ENCODE data around the gene VANGL1.
A peak's percentile ranks its signal among the peaks of the same experiment; 100 is the strongest.

The VANGL1 gene

GRCh38 chr1:115647507-115647906 is 5.7 kb downstream of the VANGL1 start:
- H3K27ac ChIP-seq (ENCODE audit: low read length) = no peak overlapping the region
- peaks cover 56% of the 10 kb centered on the region for H3K79me2 ChIP-seq (ENCODE audit: low read length)
- H3K9ac ChIP-seq (ENCODE audit: low read length) = no peak overlapping the region
- DNase-seq = no peak
- peaks cover 32% of the 10 kb centered on the region for H3F3A ChIP-seq (ENCODE audit: insufficient read depth, low read length)
- no peaks in the 10 kb centered on the region for H4K20me1 ChIP-seq (ENCODE audit: insufficient read depth, low read length)
- H3K4me1 ChIP-seq (ENCODE audit: low read length) = peaks cover 26% of the 10 kb centered on the region
- no peaks in the 10 kb centered on the region for H3K36me3 ChIP-seq (replicated peaks; ENCODE audit: insufficient read depth, low read length)
- no peaks in the 10 kb centered on the region for H3K27me3 ChIP-seq (replicated peaks; ENCODE audit: insufficient read depth, low read length)
- no peaks in the 10 kb centered on the region for H3K9me3 ChIP-seq (replicated peaks; ENCODE audit: insufficient read depth, low read length)
- TF ChIP-seq EZH2 (optimal IDR thresholded peaks at IDR 0.05; ENCODE audit: low read depth, low read length) = no peak
- no peak for TF ChIP-seq EZH2phosphoT487 (IDR thresholded peaks at IDR 0.05; ENCODE audit: low read length)
- no peak for TF ChIP-seq CTCF (IDR thresholded peaks at IDR 0.05; ENCODE audit: low read length)
- H3K4me3 ChIP-seq (ENCODE audit: low read length) = no peak overlapping the region
- no peak overlapping the region for H3K4me2 ChIP-seq (ENCODE audit: low read depth, low read length)
- no peaks in the 10 kb centered on the region for H3K9me2 ChIP-seq (replicated peaks; ENCODE audit: insufficient read depth, low read length)
- H2AFZ ChIP-seq (ENCODE audit: low read length) = no peak overlapping the region

GRCh38 chr1:115647919-115648650 is 6.3 kb downstream of the VANGL1 start:
- no peak for TF ChIP-seq CTCF (IDR thresholded peaks at IDR 0.05; ENCODE audit: low read length)
- no peak for TF ChIP-seq EZH2 (optimal IDR thresholded peaks at IDR 0.05; ENCODE audit: low read depth, low read length)
- TF ChIP-seq EZH2phosphoT487 (IDR thresholded peaks at IDR 0.05; ENCODE audit: low read length) = no peak
- Histone ChIP-seq H2AFZ (ENCODE audit: low read length) (no peak overlapping the region), H3K79me2 (ENCODE audit: low read length) (peaks cover 56% of the 10 kb centered on the region), H3K4me1 (ENCODE audit: low read length) (peaks cover 26% of the 10 kb centered on the region), H3K27ac (ENCODE audit: low read length) (peak overlapping the region; percentile 86; the same call in 1 of the 2 replicates), H3K9me3 (replicated peaks; ENCODE audit: insufficient read depth, low read length) (no peaks in the 10 kb centered on the region), H3K9me2 (replicated peaks; ENCODE audit: insufficient read depth, low read length) (no peaks in the 10 kb centered on the region), H3K36me3 (replicated peaks; ENCODE audit: insufficient read depth, low read length) (no peaks in the 10 kb centered on the region), H3K4me3 (ENCODE audit: low read length) (no peak overlapping the region), H3K4me2 (ENCODE audit: low read depth, low read length) (peak overlapping the region; percentile 86; the same call in 1 of the 2 replicates), H3F3A (ENCODE audit: insufficient read depth, low read length) (peaks cover 28% of the 10 kb centered on the region), H3K27me3 (replicated peaks; ENCODE audit: insufficient read depth, low read length) (no peaks in the 10 kb centered on the region), H4K20me1 (ENCODE audit: insufficient read depth, low read length) (no peaks in the 10 kb centered on the region), H3K9ac (ENCODE audit: low read length) (0 out of 2 replicates have a peak overlapping the region, but pooled peaks have one; percentile 18)
- DNase-seq = no peak

GRCh38 chr1:115648717-115649691 is 7.2 kb downstream of the VANGL1 start:
- Histone ChIP-seq H3K4me2 (ENCODE audit: low read depth, low read length) (peak overlapping the region; percentile 86), H3K9me3 (replicated peaks; ENCODE audit: insufficient read depth, low read length) (no peaks in the 10 kb centered on the region), H4K20me1 (ENCODE audit: insufficient read depth, low read length) (no peaks in the 10 kb centered on the region), H3K36me3 (replicated peaks; ENCODE audit: insufficient read depth, low read length) (no peaks in the 10 kb centered on the region), H3K27ac (ENCODE audit: low read length) (peak overlapping the region; percentile 86), H3K9ac (ENCODE audit: low read length) (peak overlapping the region; percentile 51; the same call in 1 of the 2 replicates), H3K4me3 (ENCODE audit: low read length) (peak overlapping the region; percentile 32), H3K27me3 (replicated peaks; ENCODE audit: insufficient read depth, low read length) (no peaks in the 10 kb centered on the region), H3K9me2 (replicated peaks; ENCODE audit: insufficient read depth, low read length) (no peaks in the 10 kb centered on the region), H2AFZ (ENCODE audit: low read length) (no peak overlapping the region), H3K79me2 (ENCODE audit: low read length) (peaks cover 49% of the 10 kb centered on the region), H3K4me1 (ENCODE audit: low read length) (peaks cover 26% of the 10 kb centered on the region), H3F3A (ENCODE audit: insufficient read depth, low read length) (peaks cover 23% of the 10 kb centered on the region)
- DNase-seq = peak; percentile 70
- TF ChIP-seq EZH2 (optimal IDR thresholded peaks at IDR 0.05; ENCODE audit: low read depth, low read length) = no peak
- TF ChIP-seq EZH2phosphoT487 (IDR thresholded peaks at IDR 0.05; ENCODE audit: low read length) = no peak
- TF ChIP-seq CTCF (IDR thresholded peaks at IDR 0.05; ENCODE audit: low read length) = no peak
